PFSK-1 (cell line): Measurements from ENCODE around the gene TMEM95.

Experiments used
- POLR2AphosphoS5 ChIP-seq: IDR thresholded peaks from 2 replicates; pipeline ENCODE4 v1.6.1; 2012; ENCODE audit warnings: low read depth, mild to moderate bottlenecking, control low read depth, low read length, moderate library complexity
- TAF1 ChIP-seq: IDR thresholded peaks from 2 replicates; pipeline ENCODE4 v1.6.1; 2012; ENCODE audit warnings: low read length, control low read depth, borderline replicate concordance; ENCODE audit not compliant: insufficient read depth

DNA sequence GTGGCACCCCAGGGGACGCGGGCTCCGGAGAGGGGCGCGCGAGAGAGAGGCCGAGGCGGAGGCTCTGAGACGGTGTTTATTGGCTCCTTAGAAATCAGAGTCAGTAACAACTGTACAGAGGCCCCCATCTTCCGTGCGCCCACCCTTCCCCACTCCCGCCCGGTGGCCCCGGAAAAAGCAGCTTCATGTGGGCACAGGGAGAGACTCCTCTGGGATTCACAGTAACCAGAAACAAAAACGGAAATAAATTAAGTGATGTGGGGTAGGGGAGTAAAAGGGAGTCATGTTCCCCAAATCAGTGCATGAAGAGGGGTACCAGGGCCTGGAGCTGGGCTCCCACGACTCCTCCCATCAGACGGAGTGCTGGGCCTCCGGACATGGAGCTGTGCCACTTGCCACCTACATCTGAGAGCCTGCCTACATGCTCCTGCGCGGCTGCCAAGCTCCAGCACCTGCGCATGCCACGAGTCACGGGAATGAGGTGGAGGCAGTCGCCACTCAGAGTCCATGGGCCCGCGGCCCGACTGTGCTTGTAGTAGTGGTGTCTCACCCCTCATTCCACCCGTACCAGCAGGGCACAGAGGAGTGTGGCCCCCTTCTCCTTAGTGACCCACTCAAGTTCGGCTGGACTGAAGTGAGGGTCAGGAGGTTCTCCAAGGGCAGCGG is 39.3 kb upstream of the TMEM95 start:
- TF ChIP-seq TAF1 (no peak), POLR2AphosphoS5 (0 out of 2 replicates have a peak, but pooled peaks have one; percentile 36)
